RWPE2 (cell line): Measurements from ENCODE around the gene DVL1.

Experiments used
- ATAC-seq: fragments of 200-7000 bp; cut with Tn5 transposase; 3 replicates; pipeline ENCODE4 v1.9.1; 2021; ENCODE audit warnings: low read depth
- DNase-seq: peaks from one replicate; pipeline ENCODE4 v3.0.0-alpha.2; 2020; ENCODE audit warnings: low spot score
- H3K27ac ChIP-seq: fragments of 450-650 bp; 2 replicates; pipeline ENCODE4 v1.5.1; 2017; ENCODE audit warnings: mild to moderate bottlenecking; ENCODE audit not compliant: poor library complexity, severe bottlenecking
- H3K27me3 ChIP-seq: fragments of 250-450 bp; sonication (Bioruptor Pico); 2 replicates; pipeline ENCODE4 v1.5.1; 2021; ENCODE audit warnings: mild to moderate bottlenecking, moderate library complexity; ENCODE audit not compliant: insufficient read depth, poor library complexity, severe bottlenecking
- H3K36me3 ChIP-seq: fragments of 250-450 bp; sonication (Bioruptor Pico); 2 replicates; pipeline ENCODE4 v1.5.1; 2020; ENCODE audit warnings: low read depth, mild to moderate bottlenecking, moderate library complexity
- H3K4me1 ChIP-seq: fragments of 250-450 bp; sonication (Bioruptor Pico); 2 replicates; pipeline ENCODE4 v1.5.1; 2021; ENCODE audit warnings: mild to moderate bottlenecking, moderate library complexity; ENCODE audit not compliant: insufficient read depth, poor library complexity, severe bottlenecking
- H3K4me3 ChIP-seq: fragments of 250-450 bp; sonication (Bioruptor Pico); 2 replicates; pipeline ENCODE4 v1.5.1; 2021; ENCODE audit warnings: mild to moderate bottlenecking, moderate library complexity; ENCODE audit not compliant: severe bottlenecking
- H3K9me3 ChIP-seq: fragments of 250-450 bp; sonication (Bioruptor Pico); 2 replicates; pipeline ENCODE4 v1.5.1; 2021; ENCODE audit warnings: mild to moderate bottlenecking, moderate library complexity; ENCODE audit not compliant: severe bottlenecking
- CTCF ChIP-seq: fragments of 450-650 bp; IDR thresholded peaks from one replicate; pipeline ENCODE4 v1.5.1; 2017; ENCODE audit warnings: mild to moderate bottlenecking, moderate library complexity; ENCODE audit not compliant: poor library complexity, severe bottlenecking

The DVL1 gene

DNA sequence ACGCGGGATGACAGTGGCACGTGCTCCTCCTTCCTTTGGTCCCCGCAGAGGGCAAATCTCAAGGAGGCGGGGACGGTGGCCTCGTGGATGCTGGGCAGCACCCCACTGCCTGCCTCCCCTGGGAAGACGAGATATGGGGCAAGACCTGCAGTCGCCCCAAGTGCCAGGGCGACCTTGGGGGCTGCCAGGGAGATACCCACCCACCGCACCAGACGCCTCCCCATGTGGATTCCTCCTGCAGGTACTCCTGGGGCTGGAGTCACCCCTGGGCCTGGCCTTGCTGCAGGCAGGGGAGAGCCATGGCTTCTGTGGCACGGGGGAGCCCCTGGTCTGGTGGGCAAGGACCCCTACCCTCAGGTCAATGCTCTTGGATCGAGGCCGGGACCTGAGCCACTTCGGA lies 31.6 kb upstream of the DVL1 start:
- no peak overlapping the region for H3K27ac ChIP-seq
- peaks cover 3% of the 10 kb centered on the region for H3K36me3 ChIP-seq
- no peak overlapping the region for H3K4me3 ChIP-seq
- ATAC-seq (no peak), DNase-seq (no peak)
- TF ChIP-seq CTCF, result no peak
- H3K9me3 ChIP-seq, result no peaks in the 10 kb centered on the region
- H3K27me3 ChIP-seq, result no peaks in the 10 kb centered on the region
- no peaks in the 10 kb centered on the region for H3K4me1 ChIP-seq

- TF ChIP-seq CTCF, result no peak
- H3K27me3 ChIP-seq, result no peaks in the 10 kb centered on the region
- ATAC-seq (no peak), DNase-seq (no peak)
- H3K36me3 ChIP-seq, result peaks cover 8% of the 10 kb centered on the region
- H3K27ac ChIP-seq, result no peak overlapping the region
- H3K4me1 ChIP-seq, result peaks cover 4% of the 10 kb centered on the region
- no peaks in the 10 kb centered on the region for H3K9me3 ChIP-seq
- no peak overlapping the region for H3K4me3 ChIP-seq
These were observed 28.5 kb upstream of the DVL1 start for GRCh38 chr1:1377540-1378205.

GRCh38 chr1:1376551-1377226 lies 27.5 kb upstream of the DVL1 start:
- no peak for TF ChIP-seq CTCF
- H3K36me3 ChIP-seq, result peaks cover 8% of the 10 kb centered on the region
- H3K27me3 ChIP-seq, result no peaks in the 10 kb centered on the region
- DNase-seq (no peak), ATAC-seq (no peak)
- peak overlapping the region; percentile 63 for H3K27ac ChIP-seq
- H3K4me1 ChIP-seq, result peaks cover 4% of the 10 kb centered on the region
- no peak overlapping the region for H3K4me3 ChIP-seq
- no peaks in the 10 kb centered on the region for H3K9me3 ChIP-seq

- Histone ChIP-seq H3K36me3 (peaks cover 8% of the 10 kb centered on the region), H3K27me3 (no peaks in the 10 kb centered on the region), H3K9me3 (no peaks in the 10 kb centered on the region), H3K4me3 (peak within 1 kb of the TSS; percentile 78), H3K27ac (peak within 1 kb of the TSS; percentile 63), H3K4me1 (peaks cover 4% of the 10 kb centered on the region)
- peak; percentile 93 for ATAC-seq
- TF ChIP-seq CTCF, result peak; percentile 22
- peak; percentile 98 for DNase-seq
These were observed 25.9 kb upstream of the DVL1 start, which contains the start of gene AURKAIP1 for GRCh38 chr1:1374929-1375662. AURKAIP1 (minus strand) TSS chr1:1375207; CDS start chr1:1374756, 451 bp downstream.
